H1 (cell line): Measurements from ENCODE around the gene SEMA3B. TPM values are rescaled to one million over a fixed set of nuclear protein-coding genes. Genes with fewer than 3 reads are reported as not detected.

Experiments used
- CTCF ChIA-PET: fragments of 300-600 bp; sonication (Branson Sonifier 250); formaldehyde crosslinking; loops from one replicate; lab custom pipeline; 2021; ENCODE audit not compliant: partially characterized antibody; lab: Charles Lee
- POLR2A ChIA-PET: fragments of 300-600 bp; sonication (Branson Sonifier 250); formaldehyde crosslinking; loops from one replicate; lab custom pipeline; 2021; ENCODE audit warnings: inconsistent platforms; ENCODE audit not compliant: partially characterized antibody; lab: Charles Lee
- DNase-seq, 2 experiments: peaks; one replicate each; pipeline versions ENCODE4 v3.0.0 to v3.0.0-alpha.2; 2010 to 2022; ENCODE audit warnings: low spot score in 2 of 2, low read depth in 1 of 2, mixed read lengths in 1 of 2
- FAIRE-seq: peaks from 2 replicates; lab custom pipeline; 2011; peaks lifted over from hg19 to GRCh38; lab: Jason Lieb, UNC
- H2AFZ ChIP-seq: 2 replicates; pipeline ENCODE4 v1.8.1; 2012; ENCODE audit warnings: low read length, inconsistent platforms
- H2AK5ac ChIP-seq: 2 replicates; pipeline ENCODE4 v1.6.1; 2013; ENCODE audit warnings: low read depth, low read length
- H2BK120ac ChIP-seq: replicated peaks from 2 replicates; pipeline ENCODE3; 2013; ENCODE audit warnings: low read depth, low read length, inconsistent platforms
- H2BK12ac ChIP-seq: 2 replicates; pipeline ENCODE4 v1.6.1; 2013; ENCODE audit warnings: low read depth, low read length
- H2BK15ac ChIP-seq: 2 replicates; pipeline ENCODE4 v1.6.1; 2013; ENCODE audit warnings: low read length
- H2BK20ac ChIP-seq: 2 replicates; pipeline ENCODE4 v1.6.1; 2013; ENCODE audit warnings: low read length
- H2BK5ac ChIP-seq: 2 replicates; pipeline ENCODE4 v1.6.1; 2013; ENCODE audit warnings: low read depth, low read length
- H3K14ac ChIP-seq: 2 replicates; pipeline ENCODE4 v1.6.1; 2013; ENCODE audit warnings: inconsistent platforms; ENCODE audit not compliant: insufficient read length
- H3K18ac ChIP-seq: 2 replicates; pipeline ENCODE4 v1.6.1; 2013; ENCODE audit warnings: low read length; ENCODE audit errors: extremely low read depth
- H3K23ac ChIP-seq: 2 replicates; pipeline ENCODE4 v1.6.1; 2013; ENCODE audit warnings: inconsistent platforms; ENCODE audit not compliant: insufficient read length
- H3K23me2 ChIP-seq: 2 replicates; pipeline ENCODE4 v1.6.1; 2013; ENCODE audit warnings: low read depth, low read length
- H3K27ac ChIP-seq: 2 replicates; pipeline ENCODE4 v1.6.1; 2011; ENCODE audit warnings: low read depth, low read length, inconsistent platforms
- H3K27me3 ChIP-seq, 4 experiments: replicated peaks in 1 of 4; 1 replicate in 1 of 4; 2 replicates in 3 of 4; pipeline versions ENCODE4 v1.6.1 to v1.8.1; 2011 to 2013; ENCODE audit warnings: low read length in 3 of 4, mild to moderate bottlenecking in 3 of 4, inconsistent platforms in 2 of 4, mixed read lengths in 2 of 4, moderate library complexity in 1 of 4; ENCODE audit not compliant: control insufficient read depth in 3 of 4, insufficient read depth in 3 of 4; ENCODE audit errors: extremely low read depth in 1 of 4
- H3K36me3 ChIP-seq, 4 experiments: 2 replicates each; pipeline versions ENCODE4 v1.6.1 to v1.8.1; 2011 to 2013; ENCODE audit warnings: mild to moderate bottlenecking in 4 of 4, low read length in 3 of 4, moderate library complexity in 2 of 4, control low read depth in 1 of 4, inconsistent platforms in 1 of 4; ENCODE audit not compliant: insufficient read depth in 4 of 4, control insufficient read depth in 2 of 4
- H3K4ac ChIP-seq: replicated peaks from 2 replicates; pipeline ENCODE3; 2013; ENCODE audit warnings: low read length, low read depth, mixed read lengths, inconsistent platforms; ENCODE audit not compliant: insufficient read length
- H3K4me1 ChIP-seq, 4 experiments: replicated peaks in 1 of 4; 1 replicate in 1 of 4; 2 replicates in 3 of 4; pipeline versions ENCODE4 v1.6.1 to v1.8.1; 2011 to 2013; ENCODE audit warnings: low read length in 3 of 4, inconsistent platforms in 2 of 4, mixed read lengths in 1 of 4; ENCODE audit not compliant: insufficient read depth in 4 of 4, control insufficient read depth in 3 of 4
- H3K4me2 ChIP-seq, 2 experiments: 2 replicates each; pipeline versions ENCODE4 v1.6.1 to v1.8.1; 2011 to 2013; ENCODE audit warnings: low read depth in 2 of 2, low read length in 2 of 2, control low read depth in 1 of 2, inconsistent platforms in 1 of 2, mild to moderate bottlenecking in 1 of 2; ENCODE audit not compliant: insufficient read depth in 1 of 2
- H3K4me3 ChIP-seq, 4 experiments: fragments of 200-600, 300-600 bp in 1 of 4; sonication (generic), shearing (Covaris generic), sonication (Bioruptor Twin) in 1 of 4; 2 replicates each; pipeline versions ENCODE4 v1.5.1 to v1.8.1; 2011 to 2016; ENCODE audit warnings: low read length in 4 of 4, low read depth in 3 of 4, control low read depth in 2 of 4, inconsistent platforms in 2 of 4, mild to moderate bottlenecking in 2 of 4, mixed read lengths in 1 of 4, moderate library complexity in 1 of 4; ENCODE audit not compliant: insufficient read depth in 2 of 4; ENCODE audit errors: extremely low read depth in 1 of 4
- H3K56ac ChIP-seq: replicated peaks from 2 replicates; pipeline ENCODE3; 2013; ENCODE audit warnings: low read depth, mild to moderate bottlenecking, mixed read lengths, low read length, inconsistent platforms; ENCODE audit not compliant: insufficient read length
- H3K79me1 ChIP-seq: 2 replicates; pipeline ENCODE4 v1.6.1; 2013; ENCODE audit warnings: low read depth, low read length, control low read depth
- H3K79me2 ChIP-seq, 2 experiments: 2 replicates each; pipeline versions ENCODE4 v1.6.1 to v1.8.1; 2012 to 2013; ENCODE audit warnings: low read length in 2 of 2, mild to moderate bottlenecking in 2 of 2, inconsistent platforms in 1 of 2; ENCODE audit not compliant: insufficient read depth in 2 of 2, control insufficient read depth in 1 of 2
- H3K9ac ChIP-seq, 4 experiments: replicated peaks in 1 of 4; 1 replicate in 1 of 4; 2 replicates in 3 of 4; pipeline versions ENCODE4 v1.6.1 to v1.8.1; 2011 to 2013; ENCODE audit warnings: low read depth in 3 of 4, low read length in 3 of 4, control low read depth in 2 of 4, mild to moderate bottlenecking in 2 of 4, moderate library complexity in 2 of 4, inconsistent platforms in 1 of 4; ENCODE audit errors: extremely low read depth in 1 of 4
- H3K9me3 ChIP-seq, 2 experiments: 2 replicates each; pipeline versions ENCODE4 v1.6.1 to v1.8.1; 2012 to 2013; ENCODE audit warnings: mild to moderate bottlenecking in 2 of 2, moderate library complexity in 2 of 2, control low read depth in 1 of 2, inconsistent platforms in 1 of 2, low read depth in 1 of 2, low read length in 1 of 2, mixed read lengths in 1 of 2; ENCODE audit not compliant: insufficient read depth in 2 of 2
- H4K20me1 ChIP-seq, 2 experiments: replicated peaks in 1 of 2; 2 replicates each; pipeline versions ENCODE3 to v1.8.1; 2011 to 2013; ENCODE audit warnings: inconsistent platforms in 2 of 2, low read length in 2 of 2, mild to moderate bottlenecking in 1 of 2; ENCODE audit not compliant: insufficient read depth in 2 of 2, control insufficient read depth in 1 of 2
- H4K5ac ChIP-seq: 2 replicates; pipeline ENCODE4 v1.6.1; 2013; ENCODE audit warnings: low read length, low read depth, mixed read lengths, inconsistent platforms; ENCODE audit not compliant: insufficient read length
- H4K8ac ChIP-seq: 2 replicates; pipeline ENCODE4 v1.8.0; 2013; ENCODE audit warnings: mild to moderate bottlenecking, moderate library complexity, low read length, inconsistent platforms; ENCODE audit not compliant: insufficient read depth; ENCODE audit errors: extremely low read depth
- H4K91ac ChIP-seq: replicated peaks from 2 replicates; pipeline ENCODE3; 2013; ENCODE audit warnings: low read length, mixed read lengths, inconsistent platforms; ENCODE audit not compliant: insufficient read length
- ATF3 ChIP-seq: IDR thresholded peaks from 2 replicates; pipeline ENCODE4 v1.6.1; 2011; ENCODE audit warnings: low read depth, mild to moderate bottlenecking, low read length; ENCODE audit not compliant: insufficient read depth
- EGR1 ChIP-seq: IDR thresholded peaks from 2 replicates; pipeline ENCODE4 v1.6.1; 2011; ENCODE audit warnings: low read depth, low read length, borderline replicate concordance
- MAFK ChIP-seq: IDR thresholded peaks from 2 replicates; pipeline ENCODE4 v1.6.1; 2012; ENCODE audit warnings: low read depth, mild to moderate bottlenecking, improper control_type of control experiment, low read length
- WGBS, 2 experiments: shearing (Covaris generic) in 1 of 2; methylation state at CpG; one replicate each; pipeline versions ENCODE4 v1.1.6 to v1.1.7; 2013 to 2015; ENCODE audit warnings: low lambda C conversion rate in 2 of 2, mixed read lengths in 2 of 2, inconsistent platforms in 1 of 2, low coverage in 1 of 2, missing lambda C conversion rate in 1 of 2; ENCODE audit not compliant: insufficient replicate concordance in 2 of 2, insufficient coverage in 1 of 2, insufficient read length in 1 of 2; ENCODE audit errors: extremely low coverage in 1 of 2, missing lambda C conversion rate in 1 of 2; 5-methylcytosine and 5-hydroxymethylcytosine counted together
- polyA plus RNA-seq, 7 experiments: library from polyadenylated mRNA; depleted of rRNA in 3 of 7; stranded (reverse) in 5 of 7; unstranded in 2 of 7; fragments of >200 nt in 5 of 7; fragments of 200-250 nt in 2 of 7; gene quantifications; 1 replicate in 5 of 7; 2 replicates in 1 of 7; 4 replicates in 1 of 7; pipeline versions ENCODE4 v1.2.1 to v1.2.3, GENCODE V29; 2011 to 2013; ENCODE audit warnings: missing spikeins in 2 of 7, mixed read lengths in 2 of 7
- total RNA-seq: library from RNA; stranded (reverse); fragmentation: NEBNext Ultra II Directional; extraction: Animal tissue kit (Norgen Biotek cat#: 25700); gene quantifications from 2 replicates; pipeline ENCODE4 v1.2.1, GENCODE V29; 2021
- TF ChIP-seq, protein P1 (sequence below): IDR thresholded peaks from 2 replicates; pipeline ENCODE4 v1.6.1; 2012; ENCODE audit warnings: inconsistent platforms

The SEMA3B gene
- total and polyA plus RNA-seq, 2 of the 8 experiments (the other 6 are each of a cell fraction or from before 2014, with no cell fraction given), result 3.0 to 4.7 TPM

DNA sequence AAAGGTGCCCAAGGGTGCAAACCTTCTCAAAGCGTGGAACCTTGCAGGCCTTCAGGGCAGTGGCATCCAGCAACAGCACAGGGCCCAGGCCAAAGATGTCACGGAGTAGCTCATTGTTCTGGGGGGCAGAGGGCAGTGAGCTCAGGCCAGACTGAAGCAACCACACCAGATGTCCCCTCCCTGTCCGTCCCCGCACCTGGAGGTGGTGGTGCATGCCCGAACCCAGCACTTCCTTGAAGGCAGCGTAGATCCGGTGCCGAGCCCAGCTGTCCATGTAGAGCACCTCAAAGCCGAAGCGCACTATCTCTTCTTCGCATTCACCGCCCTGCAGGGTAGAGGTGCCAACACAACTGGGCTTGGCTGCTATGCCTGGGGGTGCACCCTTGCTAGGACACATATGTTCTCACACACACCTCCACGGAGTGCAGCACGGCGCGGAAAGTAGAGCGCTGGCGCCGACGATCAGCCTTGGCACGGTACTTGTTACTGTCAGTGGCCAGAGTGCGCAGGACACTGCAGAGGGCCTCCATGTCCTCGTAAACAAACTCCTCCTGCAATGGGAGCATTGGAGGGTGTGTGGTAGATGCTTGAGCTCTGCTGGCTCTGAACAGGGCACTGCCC is 19.6 kb downstream of the SEMA3B start:
- H4K5ac ChIP-seq, result no peak overlapping the region
- CTCF ChIA-PET, result interaction anchor here (0.8 to 4.3 kb wide), 7 partner anchors 9 to 60 kb away, joined by 3 to 13 read pairs (median 3); partner anchors contain the start of gene HYAL1
- no peak overlapping the region for H3K9ac ChIP-seq
- TF ChIP-seq ATF3, result no peak
- TF ChIP-seq, protein P1, sequence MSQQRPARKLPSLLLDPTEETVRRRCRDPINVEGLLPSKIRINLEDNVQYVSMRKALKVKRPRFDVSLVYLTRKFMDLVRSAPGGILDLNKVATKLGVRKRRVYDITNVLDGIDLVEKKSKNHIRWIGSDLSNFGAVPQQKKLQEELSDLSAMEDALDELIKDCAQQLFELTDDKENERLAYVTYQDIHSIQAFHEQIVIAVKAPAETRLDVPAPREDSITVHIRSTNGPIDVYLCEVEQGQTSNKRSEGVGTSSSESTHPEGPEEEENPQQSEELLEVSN, result no peak
- TF ChIP-seq EGR1, result no peak
- TF ChIP-seq MAFK, result no peak
- TF ChIP-seq, all 59 proteins: peak for 0
- H2BK20ac ChIP-seq, result no peak overlapping the region
- WGBS, 2 experiments, result 94% methylated on average over 23 of the region's 23 CpGs; no CpG with 5 or more reads in 1 of the 2 experiments
- no peak overlapping the region for H4K91ac ChIP-seq
- peaks cover 8% of the 10 kb centered on the region; the same call in 1 of the 2 replicates for H3K79me1 ChIP-seq
- H3K23ac ChIP-seq, result no peak overlapping the region
- no peak overlapping the region for H3K27ac ChIP-seq
- H2BK15ac ChIP-seq, result no peak overlapping the region
- H3K4me2 ChIP-seq, result no peak overlapping the region
- no peaks in the 10 kb centered on the region for H3K9me3 ChIP-seq
- no peak overlapping the region for H3K56ac ChIP-seq
- no peaks in the 10 kb centered on the region; a peak in 1 of 7 replicates for H3K27me3 ChIP-seq
- H2BK120ac ChIP-seq, result no peak overlapping the region
- H2AFZ ChIP-seq, result no peak overlapping the region
- peaks cover 0 to 13% of the 10 kb centered on the region in 2 experiments for H4K20me1 ChIP-seq
- no peak overlapping the region for H3K4me3 ChIP-seq
- peaks cover 16 to 29% (median 22%) of the 10 kb centered on the region in 4 experiments for H3K36me3 ChIP-seq
- H3K14ac ChIP-seq, result no peak overlapping the region
- no peak overlapping the region for H2AK5ac ChIP-seq
- peaks cover 0 to 7% (median 5%) of the 10 kb centered on the region in 4 experiments; a peak in 4 of 7 replicates for H3K4me1 ChIP-seq
- no peak overlapping the region for H3K18ac ChIP-seq
- no peak for DNase-seq
- peaks cover 10% of the 10 kb centered on the region for H3K23me2 ChIP-seq
- H2BK12ac ChIP-seq, result no peak overlapping the region
- POLR2A ChIA-PET, result interaction anchor here (0.6 to 6.8 kb wide), 5 partner anchors 10 to 40 kb away, joined by 3 to 122 read pairs (median 3); partner anchors contain the start of genes HYAL3, LSMEM2 and NAA80
- no peak overlapping the region for H3K4ac ChIP-seq
- H2BK5ac ChIP-seq, result no peak overlapping the region; the same call in 1 of the 2 replicates
- no peak overlapping the region for H4K8ac ChIP-seq
- no peak for FAIRE-seq
- H3K79me2 ChIP-seq, result peaks cover 0 to 15% of the 10 kb centered on the region in 2 experiments; a peak in 3 of 4 replicates
